HL-60 (cell line): ENCODE results near the gene ENOX1.

ENCODE experiments used
- GABPA ChIP-seq: IDR thresholded peaks from 2 replicates; pipeline ENCODE4 v1.6.1; 2012; ENCODE audit warnings: low read depth
- POLR2AphosphoS5 ChIP-seq: IDR thresholded peaks from 2 replicates; pipeline ENCODE4 v1.6.1; 2012; ENCODE audit warnings: low read depth
- SPI1 ChIP-seq: IDR thresholded peaks from 2 replicates; pipeline ENCODE4 v1.6.1; 2012; ENCODE audit warnings: low read depth, mild to moderate bottlenecking, borderline replicate concordance
- TF ChIP-seq, protein P1 (sequence below): IDR thresholded peaks from one replicate; pipeline ENCODE4 v1.5.1; 2011; ENCODE audit warnings: low read length, control low read depth, inconsistent platforms; ENCODE audit not compliant: insufficient read depth
- TF ChIP-seq, protein P2 (sequence below): IDR thresholded peaks from 2 replicates; pipeline ENCODE4 v1.6.1; 2012; ENCODE audit warnings: low read depth; ENCODE audit not compliant: insufficient replicate concordance

- TF ChIP-seq, protein P1, sequence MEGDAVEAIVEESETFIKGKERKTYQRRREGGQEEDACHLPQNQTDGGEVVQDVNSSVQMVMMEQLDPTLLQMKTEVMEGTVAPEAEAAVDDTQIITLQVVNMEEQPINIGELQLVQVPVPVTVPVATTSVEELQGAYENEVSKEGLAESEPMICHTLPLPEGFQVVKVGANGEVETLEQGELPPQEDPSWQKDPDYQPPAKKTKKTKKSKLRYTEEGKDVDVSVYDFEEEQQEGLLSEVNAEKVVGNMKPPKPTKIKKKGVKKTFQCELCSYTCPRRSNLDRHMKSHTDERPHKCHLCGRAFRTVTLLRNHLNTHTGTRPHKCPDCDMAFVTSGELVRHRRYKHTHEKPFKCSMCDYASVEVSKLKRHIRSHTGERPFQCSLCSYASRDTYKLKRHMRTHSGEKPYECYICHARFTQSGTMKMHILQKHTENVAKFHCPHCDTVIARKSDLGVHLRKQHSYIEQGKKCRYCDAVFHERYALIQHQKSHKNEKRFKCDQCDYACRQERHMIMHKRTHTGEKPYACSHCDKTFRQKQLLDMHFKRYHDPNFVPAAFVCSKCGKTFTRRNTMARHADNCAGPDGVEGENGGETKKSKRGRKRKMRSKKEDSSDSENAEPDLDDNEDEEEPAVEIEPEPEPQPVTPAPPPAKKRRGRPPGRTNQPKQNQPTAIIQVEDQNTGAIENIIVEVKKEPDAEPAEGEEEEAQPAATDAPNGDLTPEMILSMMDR = no peak
- TF ChIP-seq, protein P2, sequence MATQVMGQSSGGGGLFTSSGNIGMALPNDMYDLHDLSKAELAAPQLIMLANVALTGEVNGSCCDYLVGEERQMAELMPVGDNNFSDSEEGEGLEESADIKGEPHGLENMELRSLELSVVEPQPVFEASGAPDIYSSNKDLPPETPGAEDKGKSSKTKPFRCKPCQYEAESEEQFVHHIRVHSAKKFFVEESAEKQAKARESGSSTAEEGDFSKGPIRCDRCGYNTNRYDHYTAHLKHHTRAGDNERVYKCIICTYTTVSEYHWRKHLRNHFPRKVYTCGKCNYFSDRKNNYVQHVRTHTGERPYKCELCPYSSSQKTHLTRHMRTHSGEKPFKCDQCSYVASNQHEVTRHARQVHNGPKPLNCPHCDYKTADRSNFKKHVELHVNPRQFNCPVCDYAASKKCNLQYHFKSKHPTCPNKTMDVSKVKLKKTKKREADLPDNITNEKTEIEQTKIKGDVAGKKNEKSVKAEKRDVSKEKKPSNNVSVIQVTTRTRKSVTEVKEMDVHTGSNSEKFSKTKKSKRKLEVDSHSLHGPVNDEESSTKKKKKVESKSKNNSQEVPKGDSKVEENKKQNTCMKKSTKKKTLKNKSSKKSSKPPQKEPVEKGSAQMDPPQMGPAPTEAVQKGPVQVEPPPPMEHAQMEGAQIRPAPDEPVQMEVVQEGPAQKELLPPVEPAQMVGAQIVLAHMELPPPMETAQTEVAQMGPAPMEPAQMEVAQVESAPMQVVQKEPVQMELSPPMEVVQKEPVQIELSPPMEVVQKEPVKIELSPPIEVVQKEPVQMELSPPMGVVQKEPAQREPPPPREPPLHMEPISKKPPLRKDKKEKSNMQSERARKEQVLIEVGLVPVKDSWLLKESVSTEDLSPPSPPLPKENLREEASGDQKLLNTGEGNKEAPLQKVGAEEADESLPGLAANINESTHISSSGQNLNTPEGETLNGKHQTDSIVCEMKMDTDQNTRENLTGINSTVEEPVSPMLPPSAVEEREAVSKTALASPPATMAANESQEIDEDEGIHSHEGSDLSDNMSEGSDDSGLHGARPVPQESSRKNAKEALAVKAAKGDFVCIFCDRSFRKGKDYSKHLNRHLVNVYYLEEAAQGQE = no peak
- TF ChIP-seq POLR2AphosphoS5 (no peak), GABPA (no peak), SPI1 (no peak)
Measured at GRCh38 chr13:43387880-43388279, 398.9 kb downstream of the ENOX1 start.
